Keratinocyte (primary cell): Measurements from ENCODE around the gene DPH7. TPM values are rescaled to one million over a fixed set of nuclear protein-coding genes. Genes with fewer than 3 reads are reported as not detected.

Experiments
- DNase-seq: peaks from one replicate; pipeline ENCODE4 v3.0.0-alpha.2; 2011; ENCODE audit warnings: low read depth, missing footprints, low spot score
- FAIRE-seq: peaks from 2 replicates; lab custom pipeline; 2011; peaks lifted over from hg19 to GRCh38; lab: Jason Lieb, UNC
- H2AFZ ChIP-seq: 2 replicates; pipeline ENCODE4 v1.6.0; 2012; ENCODE audit warnings: low read length, control low read depth, inconsistent platforms; ENCODE audit not compliant: control insufficient read depth
- H3K27ac ChIP-seq: 2 replicates; pipeline ENCODE4 v1.5.1; 2011; ENCODE audit warnings: low read length; ENCODE audit not compliant: control insufficient read depth, insufficient read depth
- H3K27me3 ChIP-seq: 3 replicates; pipeline ENCODE4 v1.6.0; 2011; ENCODE audit warnings: low read length; ENCODE audit not compliant: control insufficient read depth, insufficient read depth; ENCODE audit errors: extremely low read depth
- H3K36me3 ChIP-seq, 2 experiments: 2 replicates in 1 of 2; 3 replicates in 1 of 2; pipeline ENCODE4 v1.5.1; 2011; ENCODE audit warnings: low read length in 2 of 2, mild to moderate bottlenecking in 1 of 2; ENCODE audit not compliant: control insufficient read depth in 2 of 2, insufficient read depth in 2 of 2; ENCODE audit errors: extremely low read depth in 1 of 2
- H3K4me1 ChIP-seq: 3 replicates; pipeline ENCODE4 v1.5.1; 2011; ENCODE audit warnings: low read length; ENCODE audit not compliant: control insufficient read depth, insufficient read depth; ENCODE audit errors: extremely low read depth
- H3K4me2 ChIP-seq: 3 replicates; pipeline ENCODE4 v1.6.0; 2011; ENCODE audit warnings: low read depth, low read length; ENCODE audit not compliant: control insufficient read depth, insufficient read depth; ENCODE audit errors: extremely low read depth
- H3K4me3 ChIP-seq, 3 experiments: fragments of 200-600 bp in 1 of 3; sonication (generic) in 1 of 3; 2 replicates in 2 of 3; 3 replicates in 1 of 3; pipeline ENCODE4 v1.5.1; 2011 to 2016; ENCODE audit warnings: low read length in 3 of 3, mild to moderate bottlenecking in 3 of 3, control low read depth in 2 of 3, inconsistent platforms in 1 of 3, low read depth in 1 of 3, mixed read lengths in 1 of 3, mixed run types in 1 of 3, moderate library complexity in 1 of 3; ENCODE audit not compliant: control insufficient read depth in 2 of 3, insufficient read depth in 2 of 3; ENCODE audit errors: extremely low read depth in 1 of 3
- H3K79me2 ChIP-seq: 2 replicates; pipeline ENCODE4 v1.6.0; 2012; ENCODE audit warnings: low read length; ENCODE audit not compliant: control insufficient read depth, insufficient read depth
- H3K9ac ChIP-seq: 3 replicates; pipeline ENCODE4 v1.6.0; 2011; ENCODE audit warnings: low read length; ENCODE audit not compliant: control insufficient read depth, insufficient read depth; ENCODE audit errors: extremely low read depth
- H3K9me1 ChIP-seq: 3 replicates; pipeline ENCODE4 v1.6.0; 2011; ENCODE audit warnings: low read length; ENCODE audit not compliant: control insufficient read depth, insufficient read depth; ENCODE audit errors: extremely low read depth
- H3K9me3 ChIP-seq: 2 replicates; pipeline ENCODE4 v1.5.1; 2012; ENCODE audit warnings: low read depth, low read length; ENCODE audit not compliant: control insufficient read depth
- H4K20me1 ChIP-seq: 3 replicates; pipeline ENCODE4 v1.6.0; 2011; ENCODE audit warnings: low read length; ENCODE audit not compliant: control insufficient read depth, insufficient read depth; ENCODE audit errors: extremely low read depth
- EZH2 ChIP-seq: IDR thresholded peaks from one replicate; pipeline ENCODE4 v1.6.1; 2012; ENCODE audit warnings: inconsistent platforms, mild to moderate bottlenecking, low read length, moderate library complexity
- dilution Hi-C: fragments of 300-500 bp; cut with MboI; formaldehyde crosslinking; loops from one replicate; pipeline ENCODE4 v1.7.0; 2020; ENCODE audit warnings: low sequenced_read_pairs; ENCODE audit not compliant: extremely low pct_ligation_motif_present
- polyA plus RNA-seq, 5 experiments: library from polyadenylated mRNA; depleted of rRNA in 3 of 5; stranded (reverse) in 3 of 5; stranded (forward) in 1 of 5; unstranded in 1 of 5; fragments of >200 nt; gene quantifications; 1 replicate in 1 of 5; 2 replicates in 3 of 5; 3 replicates in 1 of 5; pipeline versions ENCODE4 v1.2.1 to v1.2.3, GENCODE V29; 2011 to 2012; ENCODE audit warnings: missing spikeins in 2 of 5, low read depth in 1 of 5, low replicate concordance in 1 of 5
- TF ChIP-seq, protein P1 (sequence below), 3 experiments: IDR thresholded peaks in 1 of 3; conservative IDR thresholded peaks in 1 of 3; optimal IDR thresholded peaks in 1 of 3; 2 replicates in 2 of 3; 3 replicates in 1 of 3; pipeline versions ENCODE3 to v1.5.1; 2011; ENCODE audit warnings: low read length in 3 of 3, mild to moderate bottlenecking in 3 of 3, moderate library complexity in 2 of 3, control low read depth in 1 of 3, inconsistent platforms in 1 of 3; ENCODE audit not compliant: insufficient read depth in 2 of 3; ENCODE audit errors: extremely low read depth in 1 of 3

Gene DPH7
- polyA plus RNA-seq, 1 donor (not counting 4 experiments of a cell fraction or from before 2014, with no cell fraction given), result 25.3 TPM

DNA sequence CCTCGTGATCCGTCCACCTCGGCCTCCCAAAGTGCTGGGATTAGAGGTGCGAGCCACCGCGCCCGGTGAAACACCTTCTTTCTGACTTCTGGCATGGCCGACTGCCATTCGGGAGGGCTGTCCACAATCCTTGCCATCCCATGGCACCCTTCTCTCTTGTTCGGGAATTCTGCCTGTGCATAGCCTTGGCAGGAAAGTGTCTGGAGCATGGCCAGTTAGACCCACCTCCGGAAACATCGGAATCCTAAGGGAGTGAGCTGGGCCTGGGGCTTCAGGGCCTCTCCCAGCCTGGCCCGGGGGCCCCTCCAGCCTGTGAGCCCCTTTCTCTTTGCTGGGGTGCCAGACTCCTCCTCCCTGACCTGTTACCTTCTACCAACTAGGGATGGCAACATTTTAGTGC, 25.2 kb upstream of the DPH7 start:
- Histone ChIP-seq H3K9ac (no peak overlapping the region), H3K4me3 (no peak overlapping the region), H3K27me3 (no peaks in the 10 kb centered on the region), H3K79me2 (peaks cover 28% of the 10 kb centered on the region), H3K9me3 (no peaks in the 10 kb centered on the region), H4K20me1 (no peaks in the 10 kb centered on the region), H3K4me2 (no peak overlapping the region), H3K36me3 (no peaks in the 10 kb centered on the region), H2AFZ (no peak overlapping the region), H3K27ac (no peak overlapping the region), H3K9me1 (no peaks in the 10 kb centered on the region), H3K4me1 (peaks cover 9% of the 10 kb centered on the region)
- FAIRE-seq (no peak), DNase-seq (no peak)
- dilution Hi-C loops, result no loop called here
- TF ChIP-seq, protein P1, sequence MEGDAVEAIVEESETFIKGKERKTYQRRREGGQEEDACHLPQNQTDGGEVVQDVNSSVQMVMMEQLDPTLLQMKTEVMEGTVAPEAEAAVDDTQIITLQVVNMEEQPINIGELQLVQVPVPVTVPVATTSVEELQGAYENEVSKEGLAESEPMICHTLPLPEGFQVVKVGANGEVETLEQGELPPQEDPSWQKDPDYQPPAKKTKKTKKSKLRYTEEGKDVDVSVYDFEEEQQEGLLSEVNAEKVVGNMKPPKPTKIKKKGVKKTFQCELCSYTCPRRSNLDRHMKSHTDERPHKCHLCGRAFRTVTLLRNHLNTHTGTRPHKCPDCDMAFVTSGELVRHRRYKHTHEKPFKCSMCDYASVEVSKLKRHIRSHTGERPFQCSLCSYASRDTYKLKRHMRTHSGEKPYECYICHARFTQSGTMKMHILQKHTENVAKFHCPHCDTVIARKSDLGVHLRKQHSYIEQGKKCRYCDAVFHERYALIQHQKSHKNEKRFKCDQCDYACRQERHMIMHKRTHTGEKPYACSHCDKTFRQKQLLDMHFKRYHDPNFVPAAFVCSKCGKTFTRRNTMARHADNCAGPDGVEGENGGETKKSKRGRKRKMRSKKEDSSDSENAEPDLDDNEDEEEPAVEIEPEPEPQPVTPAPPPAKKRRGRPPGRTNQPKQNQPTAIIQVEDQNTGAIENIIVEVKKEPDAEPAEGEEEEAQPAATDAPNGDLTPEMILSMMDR (optimal IDR thresholded peaks at IDR 0.05 in 1 of 3, IDR thresholded peaks at IDR 0.05 in 1 of 3, conservative IDR thresholded peaks at IDR 0.05 in 1 of 3; ENCODE audit: extremely low read depth in 1 of 3, insufficient read depth in 2 of 3, low read length in 3 of 3), result no peak
- no peak for TF ChIP-seq EZH2

DNA sequence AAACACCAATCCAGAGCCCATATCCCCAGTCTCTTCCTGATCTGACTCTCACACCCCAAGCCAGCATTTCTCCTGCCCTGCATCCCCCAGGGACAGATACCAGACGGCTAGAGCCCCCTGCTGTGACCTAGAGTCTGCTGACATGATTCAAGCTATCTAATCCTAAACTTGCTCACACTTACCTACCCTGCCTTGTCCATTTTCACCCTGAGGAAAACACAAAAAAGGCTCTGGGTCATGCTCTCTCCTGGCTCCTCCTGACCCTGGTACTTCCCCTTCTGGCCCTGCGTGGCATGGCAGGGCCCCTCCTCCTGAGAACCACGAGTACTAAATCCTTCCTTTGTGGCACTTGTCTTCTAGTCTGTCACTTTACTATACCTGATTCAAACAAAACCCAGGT, 23.9 kb upstream of the DPH7 start:
- Histone ChIP-seq H3K9ac (no peak overlapping the region), H4K20me1 (no peaks in the 10 kb centered on the region), H3K4me3 (no peak overlapping the region), H3K9me3 (no peaks in the 10 kb centered on the region), H3K27ac (no peak overlapping the region), H3K27me3 (no peaks in the 10 kb centered on the region), H3K36me3 (no peaks in the 10 kb centered on the region), H3K4me1 (peaks cover 8% of the 10 kb centered on the region), H3K9me1 (no peaks in the 10 kb centered on the region), H2AFZ (no peak overlapping the region), H3K4me2 (no peak overlapping the region), H3K79me2 (peaks cover 18% of the 10 kb centered on the region)
- dilution Hi-C loops, result no loop called here
- no peak for FAIRE-seq
- DNase-seq, result no peak
- no peak for TF ChIP-seq EZH2
- TF ChIP-seq, protein P1 (optimal IDR thresholded peaks at IDR 0.05 in 1 of 3, IDR thresholded peaks at IDR 0.05 in 1 of 3, conservative IDR thresholded peaks at IDR 0.05 in 1 of 3; ENCODE audit: extremely low read depth in 1 of 3, insufficient read depth in 2 of 3, low read length in 3 of 3), result no peak
